NB4 (cell line): ENCODE results near the gene NEK7.
"Not testable (repeated sequence)": the region's sequence is repeated elsewhere in the genome, so short reads cannot be mapped to it uniquely, and the experiment has no call there.

ENCODE experiments used
- DNase-seq: peaks from one replicate; pipeline ENCODE4 v3.0.0; 2010; ENCODE audit warnings: low read depth
- H3K4me3 ChIP-seq: one replicate; pipeline ENCODE4 v1.5.1; 2011; ENCODE audit warnings: mild to moderate bottlenecking, low read depth, low read length, moderate library complexity
- CTCF ChIP-seq: IDR thresholded peaks from one replicate; pipeline ENCODE4 v1.5.1; 2012; ENCODE audit warnings: low read depth, low read length
- MAX ChIP-seq: IDR thresholded peaks from 2 replicates; pipeline ENCODE4 v1.6.1; 2011; ENCODE audit warnings: low read depth, low read length
- MYC ChIP-seq: IDR thresholded peaks from 2 replicates; pipeline ENCODE4 v1.6.1; 2011; ENCODE audit warnings: low read depth, low read length
- POLR2A ChIP-seq: IDR thresholded peaks from 2 replicates; pipeline ENCODE4 v1.6.1; 2011; ENCODE audit warnings: mild to moderate bottlenecking; ENCODE audit not compliant: insufficient read length; ENCODE audit errors: extremely low read depth

The NEK7 gene

GRCh38 chr1:198211696-198212095, 54.9 kb downstream of the NEK7 start:
- TF ChIP-seq MAX = no peak
- TF ChIP-seq CTCF = no peak
- TF ChIP-seq POLR2A = no peak
- H3K4me3 ChIP-seq = no peak overlapping the region
- no peak for DNase-seq

GRCh38 chr1:198212126-198212525, 55.3 kb downstream of the NEK7 start:
- H3K4me3 ChIP-seq = no peak overlapping the region
- no peak for DNase-seq
- no peak for TF ChIP-seq MYC
- TF ChIP-seq MAX = no peak
- TF ChIP-seq CTCF = no peak
- TF ChIP-seq POLR2A = no peak

- TF ChIP-seq MYC (no peak), CTCF (no peak), POLR2A (no peak)
- DNase-seq = peak; percentile 24
- no peak overlapping the region for H3K4me3 ChIP-seq
Observed at GRCh38 chr1:198212675-198213074, 55.9 kb downstream of the NEK7 start.

GRCh38 chr1:198214924-198215323, 58.1 kb downstream of the NEK7 start:
- no peak for DNase-seq
- H3K4me3 ChIP-seq = no peak overlapping the region
- TF ChIP-seq MAX (no peak), MYC (no peak), POLR2A (no peak), CTCF (no peak)

- no peak overlapping the region for H3K4me3 ChIP-seq
- DNase-seq = no peak
- TF ChIP-seq MAX = no peak
Observed at GRCh38 chr1:198220428-198220827, 63.6 kb downstream of the NEK7 start.

- not testable (repeated sequence) for DNase-seq, H3K4me3 ChIP-seq
Observed at GRCh38 chr1:198227010-198227409, 70.2 kb downstream of the NEK7 start.

GRCh38 chr1:198227454-198227853, 70.7 kb downstream of the NEK7 start:
- H3K4me3 ChIP-seq, DNase-seq: not testable (repeated sequence)

GRCh38 chr1:198228925-198229324, 72.1 kb downstream of the NEK7 start:
- no peak for TF ChIP-seq MYC
- no peak for TF ChIP-seq POLR2A
- no peak for TF ChIP-seq MAX
- TF ChIP-seq CTCF = no peak
- H3K4me3 ChIP-seq = no peak overlapping the region
- DNase-seq = no peak
